GM20000 (cell line): ENCODE measurements around the gene TPH2.

Source experiments
- DNase-seq: peaks from one replicate; pipeline ENCODE4 v3.0.0; 2012; ENCODE audit warnings: low spot score
- CTCF ChIP-seq: IDR thresholded peaks from 2 replicates; pipeline ENCODE4 v1.5.1; 2012; ENCODE audit warnings: mild to moderate bottlenecking, control low read depth; ENCODE audit errors: extremely low read depth, missing control alignments

The TPH2 gene

GRCh38 chr12:71940068-71940467 is 1.4 kb downstream of the TPH2 start:
- no peak for DNase-seq
- no peak for TF ChIP-seq CTCF

GRCh38 chr12:71941174-71941573 is 2.5 kb downstream of the TPH2 start:
- no peak for DNase-seq
- TF ChIP-seq CTCF, result no peak

GRCh38 chr12:71942259-71942658 is 3.6 kb downstream of the TPH2 start:
- no peak for DNase-seq
- no peak for TF ChIP-seq CTCF

- no peak for DNase-seq
- TF ChIP-seq CTCF, result no peak
These were observed 4.1 kb downstream of the TPH2 start for GRCh38 chr12:71942703-71943102.

- TF ChIP-seq CTCF, result no peak
- DNase-seq, result no peak
These were observed 6.5 kb downstream of the TPH2 start for GRCh38 chr12:71945121-71945520.

GRCh38 chr12:71945883-71946282 is 7.2 kb downstream of the TPH2 start:
- no peak for TF ChIP-seq CTCF
- no peak for DNase-seq

- DNase-seq, result no peak
- no peak for TF ChIP-seq CTCF
These were observed 9.0 kb downstream of the TPH2 start for GRCh38 chr12:71947645-71948105.
